Measurements from ENCODE around the gene SERPINA1. TPM values are rescaled to one million over a fixed set of nuclear protein-coding genes. Genes with fewer than 3 reads are reported as not detected.
A peak's percentile ranks its signal among the peaks of the same experiment; 100 is the strongest.

SERPINA1 gene
- total and polyA plus RNA-seq, 4 donors: 120 to 1,798 (median 1,122) TPM

GRCh38 chr14:94360945-94361565 lies 27.3 kb downstream of the SERPINA1 start:
- ATAC-seq (ENCODE audit: insufficient read depth, low FRiP score) (no peak), DNase-seq (peak in 1 of 3 donors; percentile 3)
- TF ChIP-seq CTCF (IDR thresholded peaks at IDR 0.05; ENCODE audit: control extremely low read depth, extremely low read depth): no peak
- Histone ChIP-seq H3K9me3 (ENCODE audit: control insufficient read depth in 4 of 4, insufficient read depth in 3 of 4, low read length in 3 of 4) (no peaks in the 10 kb centered on the region), H3K27me3 (ENCODE audit: control insufficient read depth in 3 of 3, insufficient read depth in 3 of 3, low read length in 2 of 3) (no peaks in the 10 kb centered on the region), H3K9ac (ENCODE audit: insufficient read depth in 1 of 2, low read length in 2 of 2) (no peak overlapping the region), H3K27ac (ENCODE audit: low read depth in 1 of 2, low read length in 1 of 2) (no peak overlapping the region), H3K4me1 (ENCODE audit: control insufficient read depth in 5 of 5, insufficient read depth in 5 of 5, low read length in 5 of 5) (no peaks in the 10 kb centered on the region), H3K4me3 (no peak overlapping the region), H3K36me3 (ENCODE audit: control insufficient read depth in 4 of 4, insufficient read depth in 4 of 4, low read length in 4 of 4) (no peaks in the 10 kb centered on the region)
- WGBS, 2 donors: 70 to 73% methylated on average over 7 of the region's 7 CpGs

- H3K4me1 ChIP-seq (ENCODE audit: control insufficient read depth in 5 of 5, insufficient read depth in 5 of 5, low read length in 5 of 5): no peaks in the 10 kb centered on the region
- no peaks in the 10 kb centered on the region for H3K9me3 ChIP-seq (ENCODE audit: control insufficient read depth in 4 of 4, insufficient read depth in 3 of 4, low read length in 3 of 4)
- TF ChIP-seq CTCF (IDR thresholded peaks at IDR 0.05; ENCODE audit: control extremely low read depth, extremely low read depth): no peak
- DNase-seq: no peak
- 59 to 65% methylated on average over 1 of the region's 1 CpG for WGBS, 2 donors
- no peak overlapping the region for H3K9ac ChIP-seq (ENCODE audit: insufficient read depth in 1 of 2, low read length in 2 of 2)
- ATAC-seq (ENCODE audit: insufficient read depth, low FRiP score): no peak
- H3K27ac ChIP-seq (ENCODE audit: low read depth in 1 of 2, low read length in 1 of 2): no peak overlapping the region
- no peak overlapping the region for H3K4me3 ChIP-seq
- no peaks in the 10 kb centered on the region for H3K36me3 ChIP-seq (ENCODE audit: control insufficient read depth in 4 of 4, insufficient read depth in 4 of 4, low read length in 4 of 4)
- H3K27me3 ChIP-seq (ENCODE audit: control insufficient read depth in 3 of 3, insufficient read depth in 3 of 3, low read length in 2 of 3): peaks cover 0 to 5% (median 0%) of the 10 kb centered on the region in 3 donors
Measured at GRCh38 chr14:94357166-94357565, 31.2 kb downstream of the SERPINA1 start.

GRCh38 chr14:94356379-94357056 lies 31.9 kb downstream of the SERPINA1 start:
- no peak overlapping the region for H3K9ac ChIP-seq (ENCODE audit: insufficient read depth in 1 of 2, low read length in 2 of 2)
- ATAC-seq (ENCODE audit: insufficient read depth, low FRiP score) (no peak), DNase-seq (no peak)
- TF ChIP-seq CTCF (IDR thresholded peaks at IDR 0.05; ENCODE audit: control extremely low read depth, extremely low read depth): no peak
- H3K27me3 ChIP-seq (ENCODE audit: control insufficient read depth in 3 of 3, insufficient read depth in 3 of 3, low read length in 2 of 3): peaks cover 0 to 5% (median 0%) of the 10 kb centered on the region in 3 donors
- WGBS, 2 donors: 75 to 94% methylated on average over 5 of the region's 5 CpGs
- H3K27ac ChIP-seq (ENCODE audit: low read depth in 1 of 2, low read length in 1 of 2): no peak overlapping the region
- no peaks in the 10 kb centered on the region for H3K36me3 ChIP-seq (ENCODE audit: control insufficient read depth in 4 of 4, insufficient read depth in 4 of 4, low read length in 4 of 4)
- H3K4me1 ChIP-seq (ENCODE audit: control insufficient read depth in 5 of 5, insufficient read depth in 5 of 5, low read length in 5 of 5): no peaks in the 10 kb centered on the region
- H3K4me3 ChIP-seq: no peak overlapping the region
- no peaks in the 10 kb centered on the region for H3K9me3 ChIP-seq (ENCODE audit: control insufficient read depth in 4 of 4, insufficient read depth in 3 of 4, low read length in 3 of 4)
